H1 (cell line): ENCODE measurements around the gene TMEM40. TPM values are rescaled to one million over a fixed set of nuclear protein-coding genes. Genes with fewer than 3 reads are reported as not detected.

Experiments
- CTCF ChIA-PET: fragments of 300-600 bp; sonication (Branson Sonifier 250); formaldehyde crosslinking; loops from one replicate; lab custom pipeline; 2021; ENCODE audit not compliant: partially characterized antibody; lab: Charles Lee
- POLR2A ChIA-PET: fragments of 300-600 bp; sonication (Branson Sonifier 250); formaldehyde crosslinking; loops from one replicate; lab custom pipeline; 2021; ENCODE audit warnings: inconsistent platforms; ENCODE audit not compliant: partially characterized antibody; lab: Charles Lee
- DNase-seq, 2 experiments: peaks; one replicate each; pipeline versions ENCODE4 v3.0.0 to v3.0.0-alpha.2; 2010 to 2022; ENCODE audit warnings: low spot score in 2 of 2, low read depth in 1 of 2, mixed read lengths in 1 of 2
- FAIRE-seq: peaks from 2 replicates; lab custom pipeline; 2011; peaks lifted over from hg19 to GRCh38; lab: Jason Lieb, UNC
- H2AFZ ChIP-seq: 2 replicates; pipeline ENCODE4 v1.8.1; 2012; ENCODE audit warnings: low read length, inconsistent platforms
- H2AK5ac ChIP-seq: 2 replicates; pipeline ENCODE4 v1.6.1; 2013; ENCODE audit warnings: low read depth, low read length
- H2BK120ac ChIP-seq: replicated peaks from 2 replicates; pipeline ENCODE3; 2013; ENCODE audit warnings: low read depth, low read length, inconsistent platforms
- H2BK12ac ChIP-seq: 2 replicates; pipeline ENCODE4 v1.6.1; 2013; ENCODE audit warnings: low read depth, low read length
- H2BK15ac ChIP-seq: 2 replicates; pipeline ENCODE4 v1.6.1; 2013; ENCODE audit warnings: low read length
- H2BK20ac ChIP-seq: 2 replicates; pipeline ENCODE4 v1.6.1; 2013; ENCODE audit warnings: low read length
- H2BK5ac ChIP-seq: 2 replicates; pipeline ENCODE4 v1.6.1; 2013; ENCODE audit warnings: low read depth, low read length
- H3K14ac ChIP-seq: 2 replicates; pipeline ENCODE4 v1.6.1; 2013; ENCODE audit warnings: inconsistent platforms; ENCODE audit not compliant: insufficient read length
- H3K18ac ChIP-seq: 2 replicates; pipeline ENCODE4 v1.6.1; 2013; ENCODE audit warnings: low read length; ENCODE audit errors: extremely low read depth
- H3K23ac ChIP-seq: 2 replicates; pipeline ENCODE4 v1.6.1; 2013; ENCODE audit warnings: inconsistent platforms; ENCODE audit not compliant: insufficient read length
- H3K23me2 ChIP-seq: 2 replicates; pipeline ENCODE4 v1.6.1; 2013; ENCODE audit warnings: low read depth, low read length
- H3K27ac ChIP-seq: 2 replicates; pipeline ENCODE4 v1.6.1; 2011; ENCODE audit warnings: low read depth, low read length, inconsistent platforms
- H3K27me3 ChIP-seq, 4 experiments: replicated peaks in 1 of 4; 1 replicate in 1 of 4; 2 replicates in 3 of 4; pipeline versions ENCODE4 v1.6.1 to v1.8.1; 2011 to 2013; ENCODE audit warnings: low read length in 3 of 4, mild to moderate bottlenecking in 3 of 4, inconsistent platforms in 2 of 4, mixed read lengths in 2 of 4, moderate library complexity in 1 of 4; ENCODE audit not compliant: control insufficient read depth in 3 of 4, insufficient read depth in 3 of 4; ENCODE audit errors: extremely low read depth in 1 of 4
- H3K36me3 ChIP-seq, 4 experiments: 2 replicates each; pipeline versions ENCODE4 v1.6.1 to v1.8.1; 2011 to 2013; ENCODE audit warnings: mild to moderate bottlenecking in 4 of 4, low read length in 3 of 4, moderate library complexity in 2 of 4, control low read depth in 1 of 4, inconsistent platforms in 1 of 4; ENCODE audit not compliant: insufficient read depth in 4 of 4, control insufficient read depth in 2 of 4
- H3K4ac ChIP-seq: replicated peaks from 2 replicates; pipeline ENCODE3; 2013; ENCODE audit warnings: low read length, low read depth, mixed read lengths, inconsistent platforms; ENCODE audit not compliant: insufficient read length
- H3K4me1 ChIP-seq, 4 experiments: replicated peaks in 1 of 4; 1 replicate in 1 of 4; 2 replicates in 3 of 4; pipeline versions ENCODE4 v1.6.1 to v1.8.1; 2011 to 2013; ENCODE audit warnings: low read length in 3 of 4, inconsistent platforms in 2 of 4, mixed read lengths in 1 of 4; ENCODE audit not compliant: insufficient read depth in 4 of 4, control insufficient read depth in 3 of 4
- H3K4me2 ChIP-seq, 2 experiments: 2 replicates each; pipeline versions ENCODE4 v1.6.1 to v1.8.1; 2011 to 2013; ENCODE audit warnings: low read depth in 2 of 2, low read length in 2 of 2, control low read depth in 1 of 2, inconsistent platforms in 1 of 2, mild to moderate bottlenecking in 1 of 2; ENCODE audit not compliant: insufficient read depth in 1 of 2
- H3K4me3 ChIP-seq, 4 experiments: fragments of 200-600, 300-600 bp in 1 of 4; sonication (generic), shearing (Covaris generic), sonication (Bioruptor Twin) in 1 of 4; 2 replicates each; pipeline versions ENCODE4 v1.5.1 to v1.8.1; 2011 to 2016; ENCODE audit warnings: low read length in 4 of 4, low read depth in 3 of 4, control low read depth in 2 of 4, inconsistent platforms in 2 of 4, mild to moderate bottlenecking in 2 of 4, mixed read lengths in 1 of 4, moderate library complexity in 1 of 4; ENCODE audit not compliant: insufficient read depth in 2 of 4; ENCODE audit errors: extremely low read depth in 1 of 4
- H3K56ac ChIP-seq: replicated peaks from 2 replicates; pipeline ENCODE3; 2013; ENCODE audit warnings: low read depth, mild to moderate bottlenecking, mixed read lengths, low read length, inconsistent platforms; ENCODE audit not compliant: insufficient read length
- H3K79me1 ChIP-seq: 2 replicates; pipeline ENCODE4 v1.6.1; 2013; ENCODE audit warnings: low read depth, low read length, control low read depth
- H3K79me2 ChIP-seq, 2 experiments: 2 replicates each; pipeline versions ENCODE4 v1.6.1 to v1.8.1; 2012 to 2013; ENCODE audit warnings: low read length in 2 of 2, mild to moderate bottlenecking in 2 of 2, inconsistent platforms in 1 of 2; ENCODE audit not compliant: insufficient read depth in 2 of 2, control insufficient read depth in 1 of 2
- H3K9ac ChIP-seq, 4 experiments: replicated peaks in 1 of 4; 1 replicate in 1 of 4; 2 replicates in 3 of 4; pipeline versions ENCODE4 v1.6.1 to v1.8.1; 2011 to 2013; ENCODE audit warnings: low read depth in 3 of 4, low read length in 3 of 4, control low read depth in 2 of 4, mild to moderate bottlenecking in 2 of 4, moderate library complexity in 2 of 4, inconsistent platforms in 1 of 4; ENCODE audit errors: extremely low read depth in 1 of 4
- H3K9me3 ChIP-seq, 2 experiments: 2 replicates each; pipeline versions ENCODE4 v1.6.1 to v1.8.1; 2012 to 2013; ENCODE audit warnings: mild to moderate bottlenecking in 2 of 2, moderate library complexity in 2 of 2, control low read depth in 1 of 2, inconsistent platforms in 1 of 2, low read depth in 1 of 2, low read length in 1 of 2, mixed read lengths in 1 of 2; ENCODE audit not compliant: insufficient read depth in 2 of 2
- H4K20me1 ChIP-seq, 2 experiments: replicated peaks in 1 of 2; 2 replicates each; pipeline versions ENCODE3 to v1.8.1; 2011 to 2013; ENCODE audit warnings: inconsistent platforms in 2 of 2, low read length in 2 of 2, mild to moderate bottlenecking in 1 of 2; ENCODE audit not compliant: insufficient read depth in 2 of 2, control insufficient read depth in 1 of 2
- H4K5ac ChIP-seq: 2 replicates; pipeline ENCODE4 v1.6.1; 2013; ENCODE audit warnings: low read length, low read depth, mixed read lengths, inconsistent platforms; ENCODE audit not compliant: insufficient read length
- H4K8ac ChIP-seq: 2 replicates; pipeline ENCODE4 v1.8.0; 2013; ENCODE audit warnings: mild to moderate bottlenecking, moderate library complexity, low read length, inconsistent platforms; ENCODE audit not compliant: insufficient read depth; ENCODE audit errors: extremely low read depth
- H4K91ac ChIP-seq: replicated peaks from 2 replicates; pipeline ENCODE3; 2013; ENCODE audit warnings: low read length, mixed read lengths, inconsistent platforms; ENCODE audit not compliant: insufficient read length
- ASH2L ChIP-seq: fragments of 200-600, 300-600 bp; sonication (generic); IDR thresholded peaks from one replicate; pipeline ENCODE4 v1.7.1; 2017; ENCODE audit warnings: low read length
- EZH2 ChIP-seq: fragments of 200-600 bp; sonication (generic); IDR thresholded peaks from 2 replicates; pipeline ENCODE4 v1.7.1; 2012; ENCODE audit warnings: low read depth, mild to moderate bottlenecking, moderate library complexity, low read length, inconsistent platforms; ENCODE audit not compliant: severe bottlenecking
- MAFK ChIP-seq: IDR thresholded peaks from 2 replicates; pipeline ENCODE4 v1.6.1; 2012; ENCODE audit warnings: low read depth, mild to moderate bottlenecking, improper control_type of control experiment, low read length
- WGBS, 2 experiments: shearing (Covaris generic) in 1 of 2; methylation state at CpG; one replicate each; pipeline versions ENCODE4 v1.1.6 to v1.1.7; 2013 to 2015; ENCODE audit warnings: low lambda C conversion rate in 2 of 2, mixed read lengths in 2 of 2, inconsistent platforms in 1 of 2, low coverage in 1 of 2, missing lambda C conversion rate in 1 of 2; ENCODE audit not compliant: insufficient replicate concordance in 2 of 2, insufficient coverage in 1 of 2, insufficient read length in 1 of 2; ENCODE audit errors: extremely low coverage in 1 of 2, missing lambda C conversion rate in 1 of 2; 5-methylcytosine and 5-hydroxymethylcytosine counted together
- polyA plus RNA-seq, 7 experiments: library from polyadenylated mRNA; depleted of rRNA in 3 of 7; stranded (reverse) in 5 of 7; unstranded in 2 of 7; fragments of >200 nt in 5 of 7; fragments of 200-250 nt in 2 of 7; gene quantifications; 1 replicate in 5 of 7; 2 replicates in 1 of 7; 4 replicates in 1 of 7; pipeline versions ENCODE4 v1.2.1 to v1.2.3, GENCODE V29; 2011 to 2013; ENCODE audit warnings: missing spikeins in 2 of 7, mixed read lengths in 2 of 7
- total RNA-seq: library from RNA; stranded (reverse); fragmentation: NEBNext Ultra II Directional; extraction: Animal tissue kit (Norgen Biotek cat#: 25700); gene quantifications from 2 replicates; pipeline ENCODE4 v1.2.1, GENCODE V29; 2021

The TMEM40 gene
- total and polyA plus RNA-seq, 2 of the 8 experiments (the other 6 are each of a cell fraction or from before 2014, with no cell fraction given) = 0.18 TPM; not detected in 1

DNA sequence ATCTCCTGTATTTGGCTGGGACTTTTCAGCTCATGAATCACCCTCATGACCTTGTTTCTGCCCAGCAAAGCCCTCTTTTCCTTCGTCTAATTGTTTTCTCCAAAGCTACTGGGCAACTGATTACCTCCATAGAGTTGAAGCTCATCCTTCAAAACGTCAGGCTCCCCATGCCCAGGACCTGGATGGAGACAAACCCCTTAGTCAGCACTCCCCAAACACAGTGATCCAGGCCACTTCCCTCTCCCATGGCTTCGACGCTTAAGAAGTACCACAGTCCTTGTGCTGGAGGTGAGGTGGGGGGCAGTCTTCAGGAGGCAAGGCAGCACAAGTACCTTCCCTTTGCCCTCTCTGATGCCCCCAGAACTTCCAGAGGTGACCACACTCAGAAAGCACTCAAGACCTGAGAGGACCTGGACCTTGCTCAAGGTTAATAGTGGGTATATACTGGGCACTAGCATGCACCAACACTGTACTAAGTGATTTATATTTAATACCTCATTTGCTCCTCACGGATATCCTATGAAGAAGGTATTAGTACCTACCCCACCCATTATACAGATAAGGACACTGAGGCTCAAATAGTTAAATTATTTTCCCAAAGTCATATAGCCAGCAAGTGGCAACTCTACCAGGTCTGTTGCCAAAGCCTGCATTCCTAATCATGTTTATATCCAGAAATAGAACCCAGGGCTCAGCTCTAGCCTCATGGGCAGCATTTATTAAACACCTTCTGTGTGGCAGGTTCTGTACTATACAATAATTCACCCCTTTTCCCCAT is 16.5 kb downstream of the TMEM40 start:
- H2BK5ac ChIP-seq = no peak overlapping the region
- H4K5ac ChIP-seq = no peak overlapping the region
- H2BK120ac ChIP-seq = no peak overlapping the region
- no peak overlapping the region for H3K9ac ChIP-seq
- no peak overlapping the region; the same call in 1 of the 2 replicates for H4K8ac ChIP-seq
- no peak overlapping the region for H2BK15ac ChIP-seq
- FAIRE-seq = no peak
- no peak overlapping the region for H2AK5ac ChIP-seq
- WGBS, 2 experiments = 78% methylated on average over 5 of the region's 5 CpGs; no CpG with 5 or more reads in 1 of the 2 experiments
- H4K20me1 ChIP-seq = no peaks in the 10 kb centered on the region
- ChIA-PET POLR2A (no interaction called here), CTCF (interaction anchor here (1.5 kb wide), 1 partner anchor 23 kb away, joined by 4 read pairs; no protein-coding TSS in a partner anchor)
- no peak overlapping the region for H3K14ac ChIP-seq
- H3K4me2 ChIP-seq = no peak overlapping the region
- no peak overlapping the region for H3K56ac ChIP-seq
- H3K79me2 ChIP-seq = no peaks in the 10 kb centered on the region
- H3K79me1 ChIP-seq = no peaks in the 10 kb centered on the region
- 0 out of 2 replicates have a peak overlapping the region, but pooled peaks have one; percentile 39 for H2AFZ ChIP-seq
- no peaks in the 10 kb centered on the region for H3K23me2 ChIP-seq
- H3K4me3 ChIP-seq = no peak overlapping the region
- no peaks in the 10 kb centered on the region for H3K36me3 ChIP-seq
- DNase-seq = no peak
- H2BK20ac ChIP-seq = no peak overlapping the region
- H2BK12ac ChIP-seq = no peak overlapping the region
- H3K9me3 ChIP-seq = no peaks in the 10 kb centered on the region
- H3K23ac ChIP-seq = no peak overlapping the region
- H3K4me1 ChIP-seq = no peaks in the 10 kb centered on the region
- no peak overlapping the region for H3K18ac ChIP-seq
- no peak overlapping the region for H3K27ac ChIP-seq
- no peaks in the 10 kb centered on the region for H3K27me3 ChIP-seq
- H4K91ac ChIP-seq = no peak overlapping the region
- no peak overlapping the region for H3K4ac ChIP-seq
- no peak for TF ChIP-seq ASH2L
- TF ChIP-seq EZH2 = no peak
- peak; percentile 44; the same call in 1 of the 2 replicates for TF ChIP-seq MAFK
- TF ChIP-seq, all 59 proteins: peak for 1
